Measurements from ENCODE around the gene XPO1. TPM values are rescaled to one million over a fixed set of nuclear protein-coding genes. Genes with fewer than 3 reads are reported as not detected.

XPO1 gene
- total RNA-seq, 2 donors from 2014 or later = 65.3 to 160 TPM

DNA sequence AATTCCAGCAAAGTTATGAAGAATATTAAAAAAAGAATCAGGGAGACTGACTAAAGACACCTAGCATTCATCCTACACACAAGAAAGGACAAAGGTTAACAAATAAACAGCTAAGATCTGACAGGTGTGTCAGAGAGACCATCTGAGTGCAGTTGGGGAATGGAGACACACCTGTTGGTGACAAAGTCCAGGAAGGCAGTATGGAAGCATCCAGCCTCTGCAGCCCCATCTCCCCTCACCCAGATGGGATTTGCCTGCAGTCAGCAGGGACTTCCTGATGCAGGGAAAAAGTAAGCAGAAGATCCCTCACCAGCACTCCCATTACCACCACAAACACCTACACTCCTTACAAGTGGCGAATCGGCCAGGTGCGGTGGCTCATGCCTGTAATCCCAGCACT lies 105.2 kb downstream of the XPO1 start:
- H3K4me1 ChIP-seq (replicated peaks) = no peaks in the 10 kb centered on the region
- no peak for TF ChIP-seq POLR2AphosphoS5 (IDR thresholded peaks at IDR 0.05)
- no peak for TF ChIP-seq POLR2A (IDR thresholded peaks at IDR 0.05)
- TF ChIP-seq, protein P1, sequence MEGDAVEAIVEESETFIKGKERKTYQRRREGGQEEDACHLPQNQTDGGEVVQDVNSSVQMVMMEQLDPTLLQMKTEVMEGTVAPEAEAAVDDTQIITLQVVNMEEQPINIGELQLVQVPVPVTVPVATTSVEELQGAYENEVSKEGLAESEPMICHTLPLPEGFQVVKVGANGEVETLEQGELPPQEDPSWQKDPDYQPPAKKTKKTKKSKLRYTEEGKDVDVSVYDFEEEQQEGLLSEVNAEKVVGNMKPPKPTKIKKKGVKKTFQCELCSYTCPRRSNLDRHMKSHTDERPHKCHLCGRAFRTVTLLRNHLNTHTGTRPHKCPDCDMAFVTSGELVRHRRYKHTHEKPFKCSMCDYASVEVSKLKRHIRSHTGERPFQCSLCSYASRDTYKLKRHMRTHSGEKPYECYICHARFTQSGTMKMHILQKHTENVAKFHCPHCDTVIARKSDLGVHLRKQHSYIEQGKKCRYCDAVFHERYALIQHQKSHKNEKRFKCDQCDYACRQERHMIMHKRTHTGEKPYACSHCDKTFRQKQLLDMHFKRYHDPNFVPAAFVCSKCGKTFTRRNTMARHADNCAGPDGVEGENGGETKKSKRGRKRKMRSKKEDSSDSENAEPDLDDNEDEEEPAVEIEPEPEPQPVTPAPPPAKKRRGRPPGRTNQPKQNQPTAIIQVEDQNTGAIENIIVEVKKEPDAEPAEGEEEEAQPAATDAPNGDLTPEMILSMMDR (IDR thresholded peaks at IDR 0.05) = no peak
- no peaks in the 10 kb centered on the region for H3K9me3 ChIP-seq
- no peaks in the 10 kb centered on the region for H3K36me3 ChIP-seq
- no peaks in the 10 kb centered on the region for H3K27me3 ChIP-seq (replicated peaks; ENCODE audit: insufficient read depth)
- H3K27ac ChIP-seq = no peak overlapping the region
- intact Hi-C loops (cut with DNase I) = no loop called here
- no peak overlapping the region for H3K4me3 ChIP-seq
- WGBS = 97% methylated on average over 3 of the region's 3 CpGs
- DNase-seq (ENCODE audit: low spot score) = no peak

DNA sequence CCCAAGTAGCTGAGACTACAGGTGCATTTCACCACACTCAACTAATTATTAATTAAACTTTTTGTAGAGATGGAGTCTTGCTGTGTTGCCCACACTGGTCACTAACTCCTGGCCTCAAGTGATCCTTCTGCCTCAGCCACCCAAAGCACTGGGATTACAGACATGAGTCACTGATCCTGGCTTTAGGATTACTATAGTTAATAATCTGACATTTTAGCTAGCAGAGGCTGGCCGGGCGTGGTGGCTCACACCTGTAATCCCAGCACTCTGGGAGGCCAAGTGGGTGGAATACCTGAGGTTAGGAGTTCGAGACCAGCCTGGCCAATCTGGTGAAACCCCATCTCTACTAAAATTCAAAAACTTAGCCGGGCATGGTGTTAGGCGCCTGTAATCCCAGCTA lies 106.8 kb downstream of the XPO1 start:
- 96% methylated on average over 5 of the region's 5 CpGs for WGBS
- no peak for DNase-seq (ENCODE audit: low spot score)
- Histone ChIP-seq H3K4me1 (replicated peaks) (peaks cover 5% of the 10 kb centered on the region), H3K4me3 (no peak overlapping the region), H3K9me3 (no peaks in the 10 kb centered on the region), H3K27me3 (replicated peaks; ENCODE audit: insufficient read depth) (no peaks in the 10 kb centered on the region), H3K36me3 (no peaks in the 10 kb centered on the region), H3K27ac (no peak overlapping the region)
- intact Hi-C loops (cut with DNase I) = no loop called here
- no peak for TF ChIP-seq POLR2AphosphoS5 (IDR thresholded peaks at IDR 0.05)
- no peak for TF ChIP-seq POLR2A (IDR thresholded peaks at IDR 0.05)
- TF ChIP-seq, protein P1 (IDR thresholded peaks at IDR 0.05) = no peak

Other genes with a start within 250 kb of the XPO1 start
- gene USP34, start 67.3 kb downstream of the XPO1 start, total RNA-seq = 100 to 1,000 TPM in 1 of 2 donors, 10 to 100 TPM in 1; 94.1 to 206 TPM

Measured in prostate gland (tissue), 2 donors.